ENCODE data around the gene NXPE3.
A peak's percentile ranks its signal among the peaks of the same experiment; 100 is the strongest.

NXPE3 gene

DNA sequence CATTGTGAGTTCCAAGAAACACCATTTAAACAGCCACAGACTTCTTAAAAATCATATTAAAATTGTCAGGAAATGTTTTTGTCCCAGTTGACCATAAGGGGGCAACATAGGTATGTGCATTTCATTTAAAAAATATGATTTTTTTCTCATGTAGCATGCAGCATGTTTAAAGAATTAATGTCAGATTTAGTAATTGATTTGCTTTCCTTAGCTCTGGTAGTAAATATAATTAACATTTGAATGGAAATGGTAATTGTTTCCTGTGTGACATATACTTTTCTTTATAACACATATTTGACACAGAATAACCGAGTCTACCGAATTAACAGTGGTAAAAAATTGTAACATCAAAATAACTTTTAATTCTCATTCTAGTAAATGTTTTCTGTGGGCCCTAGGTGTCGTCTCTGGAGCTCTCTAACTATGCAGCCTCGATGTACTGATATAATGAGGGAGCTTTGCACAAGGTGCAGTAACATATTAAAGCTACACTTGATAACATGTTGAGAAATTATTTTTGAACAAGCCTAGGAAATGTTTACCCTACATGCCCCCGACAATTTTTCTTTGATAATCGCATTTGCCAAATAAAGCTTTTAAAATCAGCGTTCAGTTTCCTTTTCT is 34.9 kb downstream of the NXPE3 start:
- peaks cover 34% of the 10 kb centered on the region for H3K36me3 Mint-ChIP-seq (ENCODE audit: low read depth)
- no peak overlapping the region for H3K27ac Mint-ChIP-seq
- H3K4me3 Mint-ChIP-seq = no peak overlapping the region
- no peaks in the 10 kb centered on the region for H3K27me3 Mint-ChIP-seq
- H3K9me3 Mint-ChIP-seq = no peaks in the 10 kb centered on the region
- peaks cover 74% of the 10 kb centered on the region for H3K4me1 Mint-ChIP-seq (ENCODE audit: low read depth)

DNA sequence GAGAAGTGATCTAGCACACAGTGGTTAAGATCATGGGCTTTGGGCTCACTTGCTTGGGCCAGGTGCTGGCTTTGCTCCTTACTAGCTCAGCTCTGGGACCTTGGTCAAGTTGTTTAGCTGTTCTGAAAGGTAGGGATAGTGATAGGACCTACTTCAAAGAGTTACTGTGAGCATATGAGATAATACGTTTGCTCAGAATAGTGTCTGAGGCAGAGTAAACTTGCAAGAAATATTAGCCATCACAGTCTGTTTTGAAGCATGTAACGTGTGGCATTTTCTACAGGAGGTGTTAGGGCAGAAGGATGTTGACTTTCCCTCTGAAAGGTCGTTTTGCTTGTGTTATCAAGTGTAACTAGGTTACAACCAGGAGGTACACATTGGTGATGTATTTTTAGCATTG is 35.8 kb downstream of the NXPE3 start:
- H3K4me1 Mint-ChIP-seq (ENCODE audit: low read depth) = peaks cover 74% of the 10 kb centered on the region
- H3K27ac Mint-ChIP-seq = peak overlapping the region; percentile 62
- H3K36me3 Mint-ChIP-seq (ENCODE audit: low read depth) = peaks cover 40% of the 10 kb centered on the region
- H3K9me3 Mint-ChIP-seq = no peaks in the 10 kb centered on the region
- no peak overlapping the region for H3K4me3 Mint-ChIP-seq
- H3K27me3 Mint-ChIP-seq = no peaks in the 10 kb centered on the region

DNA sequence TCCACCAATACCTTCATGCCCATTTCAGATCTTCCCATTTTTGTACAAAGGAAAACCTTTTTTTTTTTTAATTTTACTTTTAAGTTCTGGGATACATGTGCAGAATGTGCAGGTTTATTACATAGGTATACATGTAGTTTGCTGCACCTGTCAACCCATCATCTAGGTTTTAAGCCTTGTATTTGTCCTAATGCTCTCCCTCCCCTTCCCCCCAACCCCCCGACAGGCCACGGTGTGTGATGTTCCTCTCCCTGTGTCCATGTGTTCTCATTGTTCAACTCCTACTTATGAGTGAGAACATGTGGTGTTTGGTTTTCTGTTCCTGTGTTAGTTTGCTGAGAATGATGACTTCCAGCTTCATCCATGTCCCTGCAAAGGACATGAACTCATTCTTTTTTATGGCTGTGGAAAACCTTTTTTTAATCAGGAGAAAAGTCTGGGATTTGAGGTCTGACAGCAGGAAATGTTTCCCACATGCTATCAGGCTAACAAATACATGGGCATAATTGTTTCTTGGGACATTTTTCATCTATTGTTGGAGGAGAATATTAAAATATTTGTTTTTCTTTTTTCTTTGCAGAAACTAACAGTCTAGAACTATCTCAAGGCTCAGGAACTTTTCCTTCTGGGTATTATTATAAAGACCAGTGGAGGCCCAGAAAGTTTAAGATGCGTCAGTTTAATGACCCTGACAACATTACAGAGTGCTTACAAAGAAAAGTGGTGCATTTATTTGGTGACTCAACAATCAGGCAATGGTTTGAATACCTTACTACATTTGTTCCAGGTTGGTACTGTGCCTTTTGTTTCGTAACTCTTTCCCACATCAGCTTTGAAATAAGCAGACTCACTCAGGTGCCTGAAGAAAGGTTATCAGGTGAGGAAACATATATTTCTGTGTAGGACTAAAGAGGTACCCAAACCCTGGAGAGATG is 37.5 kb downstream of the NXPE3 start:
- Mint-ChIP-seq H3K4me1 (ENCODE audit: low read depth) (peaks cover 70% of the 10 kb centered on the region), H3K4me3 (no peak overlapping the region), H3K27ac (no peak overlapping the region)

DNA sequence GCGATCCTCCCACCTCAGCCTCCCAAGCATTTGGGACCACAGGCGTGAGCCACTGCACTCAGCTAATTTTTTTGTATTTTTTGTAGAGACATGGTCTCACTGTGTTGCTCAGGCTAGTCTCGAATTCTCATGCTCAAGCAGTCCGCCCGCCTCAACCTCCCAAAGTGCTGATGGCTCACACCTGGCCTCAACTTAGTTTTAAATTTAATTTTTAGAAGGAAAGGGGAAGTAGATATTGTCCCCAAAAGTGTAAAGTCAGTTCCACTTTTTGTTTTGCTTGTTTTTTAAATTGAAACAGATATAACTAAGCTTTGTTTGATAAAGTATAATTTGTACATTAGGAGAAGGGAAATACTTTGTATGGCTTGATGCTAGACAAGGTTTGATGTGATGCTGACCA is 39.0 kb downstream of the NXPE3 start:
- H3K4me1 Mint-ChIP-seq (ENCODE audit: low read depth) = peaks cover 65% of the 10 kb centered on the region
- no peak overlapping the region for H3K4me3 Mint-ChIP-seq
- H3K27me3 Mint-ChIP-seq = no peaks in the 10 kb centered on the region
- H3K9me3 Mint-ChIP-seq = no peaks in the 10 kb centered on the region
- H3K36me3 Mint-ChIP-seq (ENCODE audit: low read depth) = peaks cover 59% of the 10 kb centered on the region
- H3K27ac Mint-ChIP-seq = peak overlapping the region; percentile 49

More for the DNA sequence above, 37.5 kb downstream of the NXPE3 start:
- Mint-ChIP-seq H3K9me3 (no peaks in the 10 kb centered on the region), H3K36me3 (ENCODE audit: low read depth) (peaks cover 49% of the 10 kb centered on the region), H3K27me3 (no peaks in the 10 kb centered on the region)

DNA sequence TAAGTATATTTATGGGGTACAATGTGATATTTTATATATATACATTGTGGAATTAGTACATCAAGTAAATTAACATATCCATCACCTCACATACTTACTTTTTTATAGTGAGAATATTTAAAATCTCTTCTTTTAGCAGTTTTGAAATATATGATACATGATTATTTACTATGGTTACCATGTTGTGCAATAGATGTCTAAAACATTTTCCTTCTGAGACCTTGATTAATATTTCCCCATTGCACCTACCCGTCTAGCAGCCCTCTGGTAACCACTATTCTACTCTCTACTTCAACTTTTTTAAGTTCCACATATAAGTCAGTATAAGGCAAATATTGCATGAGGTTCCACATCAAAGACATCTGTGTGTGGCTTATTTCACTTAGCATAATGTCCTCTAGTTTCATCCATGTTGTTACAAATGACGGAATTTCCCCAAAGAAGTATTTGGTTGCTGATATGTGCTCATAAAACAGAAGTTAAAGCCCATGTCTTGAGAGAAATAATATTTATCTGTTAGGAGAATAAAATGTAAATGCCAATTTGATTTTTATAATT is 40.7 kb downstream of the NXPE3 start:
- H3K4me1 Mint-ChIP-seq (ENCODE audit: low read depth) = peaks cover 60% of the 10 kb centered on the region
- no peak overlapping the region for H3K4me3 Mint-ChIP-seq
- H3K27me3 Mint-ChIP-seq = no peaks in the 10 kb centered on the region
- H3K27ac Mint-ChIP-seq = peak overlapping the region; percentile 45
- H3K36me3 Mint-ChIP-seq (ENCODE audit: low read depth) = peaks cover 66% of the 10 kb centered on the region
- no peaks in the 10 kb centered on the region for H3K9me3 Mint-ChIP-seq

DNA sequence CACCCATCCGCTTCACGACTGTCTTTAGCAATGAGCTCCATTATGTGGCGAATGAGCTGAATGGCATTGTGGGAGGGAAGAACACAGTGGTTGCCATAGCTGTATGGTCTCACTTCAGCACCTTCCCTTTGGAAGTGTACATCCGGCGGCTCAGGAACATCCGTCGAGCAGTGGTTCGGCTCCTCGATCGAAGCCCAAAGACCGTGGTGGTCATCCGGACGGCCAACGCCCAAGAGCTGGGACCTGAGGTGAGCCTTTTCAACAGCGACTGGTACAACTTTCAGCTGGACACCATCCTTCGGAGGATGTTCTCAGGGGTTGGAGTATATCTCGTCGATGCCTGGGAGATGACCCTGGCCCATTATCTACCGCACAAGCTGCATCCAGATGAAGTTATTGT is 42.5 kb downstream of the NXPE3 start:
- H3K9me3 Mint-ChIP-seq = no peaks in the 10 kb centered on the region
- H3K4me3 Mint-ChIP-seq = no peak overlapping the region
- peaks cover 60% of the 10 kb centered on the region for H3K36me3 Mint-ChIP-seq (ENCODE audit: low read depth)
- H3K4me1 Mint-ChIP-seq (ENCODE audit: low read depth) = peaks cover 62% of the 10 kb centered on the region
- H3K27me3 Mint-ChIP-seq = no peaks in the 10 kb centered on the region
- no peak overlapping the region for H3K27ac Mint-ChIP-seq

DNA sequence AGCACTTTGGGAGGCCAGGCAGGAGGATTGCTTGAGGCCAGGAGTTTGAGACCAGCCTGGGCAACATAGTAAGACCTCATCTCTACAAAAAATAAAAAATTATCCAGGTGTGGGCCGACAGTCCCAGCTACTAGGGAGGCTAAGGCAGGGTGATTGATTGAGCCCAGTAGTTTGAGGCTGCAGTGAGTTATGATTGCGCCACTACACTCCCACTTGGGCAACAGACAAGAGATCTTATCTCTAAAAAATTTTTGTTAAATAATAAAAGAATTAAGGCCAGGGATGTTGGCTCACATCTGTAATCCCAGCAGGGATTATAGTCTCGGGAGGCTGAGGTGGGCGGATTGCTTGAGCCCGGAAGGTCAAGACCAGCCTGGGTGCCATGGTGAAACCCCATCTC is 44.5 kb downstream of the NXPE3 start:
- Mint-ChIP-seq H3K4me3 (no peak overlapping the region), H3K36me3 (ENCODE audit: low read depth) (peaks cover 44% of the 10 kb centered on the region), H3K4me1 (ENCODE audit: low read depth) (peaks cover 59% of the 10 kb centered on the region), H3K27me3 (no peaks in the 10 kb centered on the region), H3K27ac (no peak overlapping the region), H3K9me3 (no peaks in the 10 kb centered on the region)

DNA sequence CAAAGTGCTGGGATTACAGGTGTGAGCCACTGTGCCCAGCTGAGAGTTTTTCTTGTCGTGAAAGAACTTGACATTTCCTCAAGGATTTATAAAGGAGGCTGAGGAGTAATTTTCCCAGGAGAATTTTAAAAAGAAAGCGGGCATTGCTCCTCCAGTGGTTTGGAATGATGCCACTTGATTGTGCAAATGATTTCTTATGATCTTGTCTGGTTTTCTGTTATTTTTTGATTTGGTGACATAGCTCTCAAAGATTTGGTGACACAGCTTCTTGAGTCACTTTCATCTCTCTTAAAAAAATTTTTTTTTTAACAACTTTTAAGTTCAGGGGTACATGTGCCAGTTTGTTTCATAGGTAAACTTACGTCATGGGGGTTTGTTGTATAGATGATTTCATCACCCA is 45.7 kb downstream of the NXPE3 start:
- no peaks in the 10 kb centered on the region for H3K27me3 Mint-ChIP-seq
- H3K4me3 Mint-ChIP-seq = no peak overlapping the region
- H3K36me3 Mint-ChIP-seq (ENCODE audit: low read depth) = peaks cover 39% of the 10 kb centered on the region
- H3K4me1 Mint-ChIP-seq (ENCODE audit: low read depth) = peaks cover 61% of the 10 kb centered on the region
- H3K27ac Mint-ChIP-seq = peak overlapping the region; percentile 0
- no peaks in the 10 kb centered on the region for H3K9me3 Mint-ChIP-seq

DNA sequence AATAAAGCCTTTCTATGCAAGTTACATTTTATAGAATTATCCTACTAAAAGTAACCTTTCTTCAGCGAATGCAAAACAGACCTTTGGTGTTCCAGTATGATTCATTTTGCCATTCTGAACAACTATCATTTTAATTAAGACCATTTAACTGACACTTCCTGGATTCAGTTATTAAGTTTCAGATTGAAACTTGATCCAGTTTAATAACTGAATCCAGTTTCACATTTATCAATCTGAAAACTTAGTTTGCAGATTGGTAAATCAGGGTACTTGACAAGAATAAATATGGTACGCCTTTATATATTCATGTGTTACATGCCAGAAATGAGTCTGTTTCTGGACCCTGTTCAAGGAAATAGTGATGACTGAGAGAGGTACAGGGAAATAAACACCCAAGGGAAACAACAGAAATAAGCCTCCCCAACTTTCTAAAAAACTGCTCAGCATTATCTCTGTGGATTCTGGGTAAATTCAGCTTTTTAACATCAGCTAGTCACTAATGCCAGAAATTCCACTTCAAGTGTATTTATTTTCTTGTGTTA is 47.0 kb downstream of the NXPE3 start:
- Mint-ChIP-seq H3K36me3 (ENCODE audit: low read depth) (peaks cover 37% of the 10 kb centered on the region), H3K27ac (peak overlapping the region; percentile 93), H3K9me3 (no peaks in the 10 kb centered on the region), H3K4me1 (ENCODE audit: low read depth) (peaks cover 63% of the 10 kb centered on the region), H3K27me3 (no peaks in the 10 kb centered on the region), H3K4me3 (peak overlapping the region; percentile 61)

DNA sequence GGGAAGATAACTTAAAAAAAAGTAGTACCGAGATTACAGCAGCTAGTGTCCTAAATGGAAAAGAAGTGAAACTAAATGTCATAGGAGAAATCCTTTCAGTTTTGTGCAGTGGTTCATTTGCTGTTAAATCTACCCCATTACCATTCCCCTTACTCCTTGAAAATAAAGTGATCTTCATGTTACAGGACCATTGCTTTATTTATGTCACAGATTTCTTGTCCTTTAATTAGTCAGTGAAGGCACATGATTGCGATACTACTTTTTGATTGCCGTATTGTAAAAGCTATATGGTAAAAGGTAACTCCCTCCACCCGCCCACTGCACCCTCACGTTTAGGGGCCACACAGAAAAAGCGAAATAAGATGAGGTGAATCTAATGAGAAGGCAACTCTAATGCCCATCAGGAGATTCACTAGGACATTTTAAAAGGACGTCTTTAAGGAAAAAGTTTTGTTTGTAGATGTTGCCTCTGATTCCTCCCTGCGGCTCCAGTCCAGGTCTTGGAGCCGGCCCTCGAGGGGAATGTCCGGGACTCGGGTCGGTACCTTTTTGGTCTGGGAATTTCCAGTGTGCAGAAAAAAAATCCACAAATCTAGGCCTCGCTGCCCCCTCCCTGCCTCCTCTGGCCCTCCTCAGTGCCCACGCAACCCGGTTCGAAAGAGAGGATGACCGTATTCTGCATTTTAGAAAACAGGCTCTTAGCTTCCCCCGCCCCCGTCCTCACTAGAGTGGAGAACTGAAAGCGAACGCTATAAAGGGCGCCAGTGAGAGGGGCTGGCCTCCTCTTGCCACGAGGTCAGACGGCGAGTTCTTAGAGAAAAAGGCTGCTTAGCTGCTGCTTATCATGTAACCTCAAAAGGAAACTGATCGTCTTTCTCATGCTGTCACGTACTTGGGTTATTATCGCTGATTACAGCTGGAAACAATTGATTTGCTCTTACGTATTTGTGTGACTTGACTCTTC is 48.5 kb downstream of the NXPE3 start:
- Mint-ChIP-seq H3K4me3 (peak overlapping the region; percentile 86), H3K4me1 (ENCODE audit: low read depth) (peaks cover 79% of the 10 kb centered on the region), H3K27me3 (no peaks in the 10 kb centered on the region), H3K27ac (peak overlapping the region; percentile 89), H3K36me3 (ENCODE audit: low read depth) (peaks cover 34% of the 10 kb centered on the region), H3K9me3 (no peaks in the 10 kb centered on the region)

DNA sequence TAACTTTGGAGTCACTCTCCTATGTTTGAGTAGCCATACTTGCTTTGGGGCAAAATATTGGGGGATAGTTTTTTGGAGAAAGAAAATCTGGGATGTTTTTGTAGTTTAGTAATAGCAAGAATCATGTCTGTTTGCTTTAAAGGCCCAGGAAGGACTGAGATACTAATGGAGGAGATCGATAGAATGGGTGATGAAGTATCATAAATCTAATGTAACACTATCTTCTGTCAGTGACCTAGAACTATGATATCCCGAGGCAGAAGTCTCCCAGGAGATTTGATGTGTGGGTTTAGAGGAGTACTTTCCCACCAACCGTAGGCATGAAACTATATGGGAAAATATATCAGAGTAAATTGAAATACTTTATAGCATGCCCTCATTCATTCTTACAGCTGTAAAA is 49.3 kb downstream of the NXPE3 start:
- Mint-ChIP-seq H3K4me1 (ENCODE audit: low read depth) (peaks cover 86% of the 10 kb centered on the region), H3K36me3 (ENCODE audit: low read depth) (peaks cover 35% of the 10 kb centered on the region), H3K27ac (peak overlapping the region; percentile 89), H3K27me3 (no peaks in the 10 kb centered on the region), H3K9me3 (no peaks in the 10 kb centered on the region), H3K4me3 (peak overlapping the region; percentile 86)

DNA sequence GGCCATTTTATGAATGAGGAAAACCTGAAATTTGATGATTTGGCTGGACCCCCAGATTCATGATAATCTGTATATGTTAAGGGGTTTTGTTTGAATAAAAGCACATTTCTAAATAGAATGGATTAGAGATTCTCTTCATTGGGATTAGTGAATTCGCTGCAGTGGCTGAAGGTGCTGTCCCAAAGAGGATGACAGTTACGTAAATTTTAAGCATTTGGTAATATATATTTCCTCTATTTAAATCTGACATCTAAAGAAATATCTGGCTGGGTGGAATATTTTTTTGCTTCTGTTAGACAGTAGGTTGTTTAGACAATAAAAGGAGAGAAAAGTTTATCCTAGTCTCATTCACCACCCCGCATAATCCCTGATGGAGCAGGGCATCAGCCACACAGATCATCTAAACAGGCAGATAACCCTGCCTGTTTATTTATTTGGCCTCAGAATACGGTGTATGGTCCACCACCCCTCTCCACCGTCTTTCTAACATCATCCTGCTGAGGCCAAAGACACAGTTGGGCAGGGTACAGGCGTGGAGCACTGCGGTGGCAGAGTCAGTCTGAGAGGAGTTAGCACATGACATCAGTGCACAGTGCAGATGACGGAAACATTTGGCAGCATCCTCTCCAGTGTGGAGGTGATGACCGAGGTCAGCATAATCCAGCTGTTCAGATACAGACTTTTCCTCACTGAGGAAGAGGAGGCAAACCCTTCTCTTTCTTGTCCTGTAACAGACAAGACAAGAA is 49.9 kb downstream of the NXPE3 start:
- Mint-ChIP-seq H3K27me3 (no peaks in the 10 kb centered on the region), H3K9me3 (no peaks in the 10 kb centered on the region), H3K27ac (peak overlapping the region; percentile 89), H3K4me3 (peak overlapping the region; percentile 86), H3K36me3 (ENCODE audit: low read depth) (peaks cover 38% of the 10 kb centered on the region), H3K4me1 (ENCODE audit: low read depth) (peaks cover 91% of the 10 kb centered on the region)

DNA sequence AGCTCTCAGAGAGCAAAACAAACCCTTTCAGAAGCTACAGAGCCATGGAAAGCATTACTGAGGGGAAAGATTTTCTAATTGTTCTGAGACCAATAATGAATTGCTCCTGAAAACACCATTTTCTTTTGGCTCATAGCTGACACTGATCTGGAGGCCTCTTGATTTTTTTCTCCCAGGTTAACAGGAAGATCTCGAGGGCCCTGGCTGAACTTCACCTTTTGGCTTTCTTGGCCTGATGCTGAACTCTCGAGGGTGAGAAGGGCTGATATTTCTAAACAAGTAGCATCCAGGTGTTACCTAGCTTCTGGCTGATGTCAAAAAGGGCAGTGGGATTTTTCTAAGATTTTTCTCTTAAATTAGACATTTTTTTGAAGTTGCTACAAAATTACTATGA is 50.4 kb downstream of the NXPE3 start:
- Mint-ChIP-seq H3K36me3 (ENCODE audit: low read depth) (peaks cover 40% of the 10 kb centered on the region), H3K4me3 (peak overlapping the region; percentile 86), H3K27me3 (no peaks in the 10 kb centered on the region), H3K4me1 (ENCODE audit: low read depth) (peaks cover 93% of the 10 kb centered on the region), H3K27ac (peak overlapping the region; percentile 89), H3K9me3 (no peaks in the 10 kb centered on the region)

DNA sequence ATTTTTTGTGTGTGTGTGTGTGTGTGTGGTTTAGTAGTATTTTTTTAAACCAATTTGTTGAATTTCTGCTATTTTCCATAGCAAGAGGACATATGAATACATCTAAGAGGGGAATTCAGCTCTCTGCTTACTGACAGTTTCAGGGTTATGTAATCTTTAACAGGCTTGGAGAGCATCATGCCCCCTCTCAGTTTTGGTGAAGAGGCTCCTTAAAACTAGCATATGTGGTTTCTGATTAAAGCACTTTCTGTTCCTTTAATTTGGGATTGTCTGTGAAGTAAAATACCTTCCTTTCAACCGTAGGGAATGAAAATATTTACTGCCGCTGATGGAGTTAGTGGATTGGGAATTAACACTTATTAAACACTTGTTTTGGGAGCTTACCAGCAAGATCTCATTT is 50.9 kb downstream of the NXPE3 start:
- peak overlapping the region; percentile 86 for H3K4me3 Mint-ChIP-seq
- peak overlapping the region; percentile 89 for H3K27ac Mint-ChIP-seq
- peaks cover 91% of the 10 kb centered on the region for H3K4me1 Mint-ChIP-seq (ENCODE audit: low read depth)
- peaks cover 41% of the 10 kb centered on the region for H3K36me3 Mint-ChIP-seq (ENCODE audit: low read depth)
- H3K9me3 Mint-ChIP-seq = no peaks in the 10 kb centered on the region
- no peaks in the 10 kb centered on the region for H3K27me3 Mint-ChIP-seq

Measured in stimulated activated naive CD8-positive, alpha-beta T cell treated with anti-CD3 and anti-CD28 coated beads, Interleukin-15, Interleukin-2, amounts not matched to agents 100 ng/mL and 50 ng/mL, for 24 hours (primary cell).